LNCaP clone FGC (cell line): ENCODE data around the gene CLEC2A.

Experiments
- DNase-seq: peaks from one replicate; pipeline ENCODE4 v3.0.0-alpha.2; 2011; ENCODE audit warnings: low read depth
- H3K4me3 ChIP-seq: 2 replicates; pipeline ENCODE4 v1.5.1; 2011; ENCODE audit warnings: mild to moderate bottlenecking, low read depth, low read length, control low read depth
- CTCF ChIP-seq: IDR thresholded peaks from 2 replicates; pipeline ENCODE4 v1.5.1; 2012; ENCODE audit warnings: mild to moderate bottlenecking; ENCODE audit not compliant: control insufficient read depth, insufficient read depth; ENCODE audit errors: extremely low read depth

CLEC2A gene

DNA sequence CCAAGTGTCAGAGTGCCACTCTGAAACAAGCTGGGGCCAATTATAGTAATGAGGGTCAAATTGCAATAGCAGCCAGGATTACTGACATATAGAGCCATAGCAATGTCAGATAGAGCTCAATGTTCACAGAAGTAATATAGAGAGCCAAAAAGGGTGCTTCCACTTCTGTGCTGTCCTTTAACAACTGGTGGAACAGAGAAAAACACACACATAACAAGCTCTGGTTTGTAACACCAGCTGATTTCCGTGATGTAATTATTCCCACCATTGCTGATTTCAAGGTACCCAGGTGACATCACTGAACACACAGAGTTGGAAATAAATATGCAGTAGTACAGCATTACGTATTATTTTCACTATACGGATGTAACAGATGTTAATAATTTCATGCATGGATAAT lies 60.0 kb downstream of the CLEC2A start:
- H3K4me3 ChIP-seq, result no peak overlapping the region
- no peak for DNase-seq
- TF ChIP-seq CTCF, result no peak

- peak overlapping the region; percentile 65 for H3K4me3 ChIP-seq
- TF ChIP-seq CTCF, result no peak
- DNase-seq, result no peak
These were observed 61.8 kb downstream of the CLEC2A start for GRCh38 chr12:9870286-9870866.

GRCh38 chr12:9869307-9870161 lies 62.6 kb downstream of the CLEC2A start, which contains the start of gene CLEC2B:
TSS of gene CLEC2B (minus strand) at chr12:9869354.
- peak; percentile 13 for DNase-seq
- peak within 1 kb of the TSS; percentile 65 for H3K4me3 ChIP-seq
- TF ChIP-seq CTCF, result no peak

DNA sequence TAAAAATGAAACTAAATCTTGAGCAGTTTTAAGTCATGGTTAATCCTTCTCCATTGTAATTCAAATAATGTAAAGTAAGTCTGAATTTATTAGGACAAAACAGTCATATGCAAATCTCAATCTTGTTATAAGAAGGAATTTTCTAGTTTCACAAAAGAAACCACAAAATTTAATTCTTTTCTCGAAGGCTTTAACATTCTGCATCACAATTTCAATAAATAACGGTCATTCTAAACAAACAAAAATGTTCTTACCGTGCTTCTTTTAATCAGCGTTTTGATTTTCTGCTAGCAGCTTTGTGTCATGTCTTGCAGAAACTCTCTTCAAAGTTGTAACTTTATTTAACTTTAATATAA lies 63.2 kb downstream of the CLEC2A start:
- no peak for TF ChIP-seq CTCF
- H3K4me3 ChIP-seq, result peak overlapping the region; percentile 65

DNA sequence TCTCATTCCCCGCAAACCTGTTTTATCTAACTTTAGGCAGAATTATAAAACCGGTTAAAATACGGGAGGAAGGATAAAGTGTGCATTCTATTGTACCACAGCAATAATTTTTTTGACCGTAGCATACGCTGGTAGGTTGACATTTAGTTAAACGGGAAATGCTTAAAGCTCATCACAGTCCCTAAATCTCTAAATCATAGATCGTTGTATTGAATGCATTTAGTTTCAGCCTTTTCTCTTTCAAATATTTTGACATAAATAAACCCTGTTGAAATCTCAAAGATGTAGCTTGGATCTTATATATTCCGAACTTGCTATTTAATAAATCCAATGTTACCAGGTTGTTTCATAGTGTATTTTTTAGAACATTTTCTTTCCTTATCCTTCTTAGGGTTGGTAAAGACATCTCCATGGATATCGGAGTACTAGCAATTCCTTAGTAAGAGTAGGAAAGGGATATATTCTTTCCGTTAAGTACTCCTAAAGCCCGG lies 63.8 kb downstream of the CLEC2A start:
- no peak overlapping the region for H3K4me3 ChIP-seq
- DNase-seq, result no peak
- no peak for TF ChIP-seq CTCF

More for the DNA sequence above, 63.2 kb downstream of the CLEC2A start:
- no peak for DNase-seq

DNA sequence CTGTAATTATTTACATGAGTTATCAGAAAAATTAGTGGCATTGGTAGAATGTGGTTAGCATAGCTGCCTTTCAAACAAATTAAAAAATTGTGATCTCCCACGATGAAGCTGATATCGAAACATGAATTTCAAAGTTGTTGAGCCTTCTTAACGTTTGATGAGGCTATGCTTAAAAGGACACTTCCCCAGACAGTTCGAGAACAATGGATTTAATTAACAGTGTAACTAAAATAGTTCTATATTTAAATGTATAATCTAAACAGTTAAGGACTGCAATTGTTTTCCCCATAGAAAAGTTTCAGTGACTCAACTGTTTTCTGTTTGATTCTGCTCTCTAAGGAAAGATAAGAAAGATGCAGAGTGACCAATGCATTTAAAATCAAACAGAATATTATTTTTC lies 64.6 kb downstream of the CLEC2A start:
- TF ChIP-seq CTCF, result no peak
- DNase-seq, result no peak
- no peak overlapping the region for H3K4me3 ChIP-seq

DNA sequence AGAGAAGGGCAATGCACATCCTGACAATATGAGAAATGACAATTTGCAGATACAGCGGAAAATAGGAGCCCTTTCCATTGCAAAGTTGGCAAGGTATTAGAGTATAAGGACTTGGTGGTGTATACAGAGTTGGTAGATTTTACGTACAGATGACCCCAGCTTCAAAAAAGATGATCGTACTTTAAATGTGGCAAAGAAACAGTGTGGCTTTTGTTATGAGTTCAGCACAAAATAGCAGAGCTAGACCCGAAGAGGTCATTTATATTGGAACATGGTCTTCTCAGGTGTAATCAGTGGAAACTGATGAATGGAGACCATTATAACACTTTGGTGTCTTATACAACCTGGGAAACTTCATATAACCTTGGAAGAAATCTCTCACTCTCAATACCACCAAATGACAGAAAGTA lies 65.3 kb downstream of the CLEC2A start:
- DNase-seq, result no peak
- TF ChIP-seq CTCF, result no peak
- H3K4me3 ChIP-seq, result no peak overlapping the region
